Left renal pelvis (tissue), 4 donors: ENCODE measurements around the gene PNMA8C. TPM values are rescaled to one million over a fixed set of nuclear protein-coding genes. Genes with fewer than 3 reads are reported as not detected.

Experiments
- DNase-seq, 4 donors: peaks; one replicate each; pipeline ENCODE4 v3.0.0-alpha.2; 2013; ENCODE audit warnings: low read depth in 4 of 4, low spot score in 3 of 4
- polyA plus RNA-seq, 4 donors: library from polyadenylated mRNA; unstranded; fragments of 120-200 nt; gene quantifications; one replicate each; pipeline ENCODE4 v1.2.1, GENCODE V29; 2013; ENCODE audit not compliant: insufficient read length in 4 of 4

PNMA8C gene
- 1 to 10 TPM in 1 of 4 donors, under 1 TPM in 3; 0.50 to 6.7 (median 0.73) TPM for polyA plus RNA-seq

DNA sequence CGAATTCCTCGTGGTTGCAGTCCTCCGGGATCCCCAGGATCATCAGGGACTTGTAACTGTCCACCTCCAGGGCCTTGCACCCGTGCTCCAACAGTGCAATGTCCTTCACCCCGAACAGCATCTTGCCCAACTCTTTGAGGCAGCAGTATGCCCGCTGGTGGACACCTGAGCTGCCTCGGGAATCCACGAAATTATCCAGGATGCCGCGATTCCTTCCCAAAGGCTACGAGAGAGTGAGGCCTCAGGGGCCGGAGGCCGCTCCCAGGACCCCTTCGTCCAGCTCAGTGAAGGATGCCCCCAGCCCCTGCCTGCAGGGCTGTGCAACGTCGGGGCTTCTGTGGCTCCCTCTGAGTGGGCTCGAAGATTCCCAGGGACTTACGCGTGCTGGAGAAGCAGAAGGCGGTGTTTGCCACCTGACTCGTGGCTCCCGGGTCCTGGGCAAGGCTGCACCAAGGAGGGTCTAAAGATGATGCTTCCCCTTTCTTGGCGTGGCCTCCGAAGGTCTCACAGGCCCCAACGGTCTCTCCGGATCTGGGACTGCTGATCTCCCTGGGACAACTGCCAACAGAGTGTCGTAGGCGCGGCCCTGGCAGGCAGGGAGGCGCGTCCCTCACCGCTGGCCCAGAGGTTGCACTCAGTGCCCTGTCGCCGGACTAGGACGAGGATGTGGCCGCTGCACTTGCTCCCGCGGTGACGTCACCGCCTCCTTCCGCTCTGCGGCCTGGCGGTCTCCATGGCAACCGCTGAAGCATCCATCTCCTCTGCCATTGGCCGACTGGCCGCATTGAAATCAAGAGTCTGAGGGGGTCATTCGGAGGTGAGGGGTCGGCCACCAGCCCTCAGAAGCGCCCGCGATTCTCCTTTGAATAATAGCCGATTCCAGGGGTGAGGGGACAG, at the start of gene PNMA8C:
Gene PNMA8C (minus strand): TSS at position 698 of the 897 bp plus-strand sequence. CDS start 577 bp downstream, at position 121.
- DNase-seq, result no peak

DNA sequence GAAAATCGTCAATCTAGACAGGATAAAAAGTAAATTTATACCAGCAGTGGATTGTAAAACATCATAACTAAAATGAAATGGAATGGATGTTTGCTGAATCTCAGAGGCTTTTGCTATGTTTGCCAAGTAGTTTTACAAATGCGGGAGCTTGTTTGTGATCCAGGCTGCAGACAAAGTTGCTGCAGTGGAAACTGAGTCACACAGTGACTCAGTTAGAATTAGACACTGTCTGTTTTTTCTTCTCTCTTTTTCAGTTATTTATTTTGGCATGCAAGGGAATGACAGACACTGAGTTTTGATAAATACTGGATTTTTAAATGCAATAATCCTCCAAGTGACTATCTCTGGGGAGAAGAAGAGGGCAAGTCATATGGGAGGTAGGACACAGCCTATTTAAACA, 47.2 kb upstream of the PNMA8C start:
- DNase-seq, result no peak

DNA sequence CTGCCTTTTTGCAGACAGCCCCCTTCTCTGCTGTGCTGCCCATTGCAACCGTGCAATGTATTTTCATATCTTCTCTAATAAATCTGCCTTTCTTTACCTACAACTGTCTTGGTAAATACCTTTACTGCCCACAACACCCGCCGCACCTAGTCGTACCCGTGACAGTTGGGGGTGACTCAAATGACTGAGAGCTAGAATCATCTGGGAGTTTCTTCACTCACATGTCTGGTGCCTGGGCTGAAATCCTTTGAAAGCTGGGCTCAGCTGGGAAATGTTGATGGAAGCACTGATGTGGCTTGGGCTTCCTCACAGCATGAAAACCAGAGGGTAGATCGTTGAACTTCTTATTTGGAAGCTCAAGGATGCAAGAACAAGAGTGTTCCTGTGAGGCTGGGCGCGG, 45.5 kb upstream of the PNMA8C start:
- no peak for DNase-seq

DNA sequence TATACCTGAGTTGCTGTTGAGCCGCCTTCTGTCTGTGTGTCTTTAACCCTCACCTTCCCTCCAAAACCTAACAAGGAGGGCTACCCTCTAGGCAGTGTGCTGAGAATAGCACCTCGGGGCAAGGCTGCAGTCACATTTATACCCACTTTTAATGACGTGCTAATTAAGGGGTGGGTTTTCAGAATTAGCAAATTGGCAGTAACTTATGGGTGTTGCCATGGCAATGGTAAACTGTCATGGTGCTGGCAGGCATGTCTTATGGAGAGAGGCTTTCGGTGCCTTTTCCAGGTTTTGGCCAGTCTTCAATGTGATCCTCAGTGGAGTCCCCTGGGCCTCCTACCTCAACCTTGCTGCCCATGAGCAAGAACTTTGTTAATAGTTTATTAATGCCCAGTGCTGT, 43.9 kb upstream of the PNMA8C start:
- DNase-seq, result no peak

DNA sequence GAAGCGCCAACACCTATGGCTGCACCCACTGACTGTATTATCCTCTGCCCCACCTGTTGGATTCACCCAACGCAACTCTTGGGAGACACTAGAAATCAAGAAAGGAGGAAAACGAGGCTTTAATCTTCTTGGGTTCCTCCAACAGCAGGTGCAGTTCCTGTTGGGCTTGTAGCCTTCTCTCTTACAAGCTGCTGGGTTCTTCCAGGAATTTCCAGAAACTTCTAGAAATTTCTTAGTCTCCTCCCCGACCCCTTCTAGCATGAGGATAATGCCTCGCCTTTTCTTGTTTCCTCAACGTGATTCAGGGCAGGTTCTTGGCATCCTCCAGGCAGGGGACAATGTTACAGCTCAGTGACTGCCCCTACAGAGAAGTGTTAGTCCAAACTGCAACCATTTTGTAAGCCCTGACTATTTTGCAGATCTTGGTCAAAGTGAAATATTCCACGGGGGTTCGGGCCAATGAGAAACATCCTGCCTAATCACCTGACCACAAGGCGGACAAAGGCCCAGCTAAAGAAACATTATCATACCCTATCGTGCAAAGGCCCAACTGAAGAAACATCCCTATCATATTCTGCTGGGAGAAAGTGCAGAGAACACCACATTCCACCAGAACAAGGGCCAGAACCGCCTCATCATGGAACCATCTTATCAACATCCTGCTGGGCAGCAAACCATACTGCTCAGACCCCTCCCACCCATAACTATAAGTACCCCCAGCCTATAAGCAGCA, 43.2 kb upstream of the PNMA8C start:
- no peak for DNase-seq

DNA sequence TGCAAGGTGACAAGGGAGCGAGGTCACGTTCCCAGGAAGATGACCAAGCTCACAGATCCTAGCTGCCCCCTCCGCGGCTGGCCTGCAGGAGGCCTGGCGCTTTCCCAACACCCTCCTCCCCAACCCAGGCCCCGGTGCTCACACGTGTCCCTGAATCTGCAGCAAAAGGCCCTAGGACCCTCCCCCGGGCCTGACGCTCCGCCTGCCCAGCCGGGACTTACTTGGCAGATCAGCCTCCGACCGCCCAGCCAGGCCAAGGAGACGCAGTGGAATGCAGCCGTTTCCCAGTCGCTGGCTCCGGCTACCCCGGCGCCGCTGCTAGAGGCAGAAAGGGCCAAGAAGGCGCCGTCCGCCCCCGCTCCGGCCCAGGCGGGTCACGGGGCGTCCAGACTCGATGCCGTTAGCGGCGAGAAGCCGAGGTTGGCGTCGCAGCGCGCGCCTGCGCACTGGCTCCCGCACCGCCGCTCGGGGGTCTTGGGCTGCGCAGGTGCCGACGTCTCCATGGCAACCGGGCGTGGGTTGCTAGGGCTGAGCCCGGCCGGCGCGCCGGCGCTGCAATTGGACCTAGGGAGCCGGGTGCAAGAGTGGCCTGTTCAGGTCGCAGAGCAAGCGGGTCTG, 42.5 kb upstream of the PNMA8C start, which contains the start of gene PNMA8A:
Gene PNMA8A (minus strand): TSS at position 448 of the 618 bp plus-strand sequence. CDS start 528 bp downstream, outside the sequence.
- peak; percentile 79 to 91 (median 85) for DNase-seq

DNA sequence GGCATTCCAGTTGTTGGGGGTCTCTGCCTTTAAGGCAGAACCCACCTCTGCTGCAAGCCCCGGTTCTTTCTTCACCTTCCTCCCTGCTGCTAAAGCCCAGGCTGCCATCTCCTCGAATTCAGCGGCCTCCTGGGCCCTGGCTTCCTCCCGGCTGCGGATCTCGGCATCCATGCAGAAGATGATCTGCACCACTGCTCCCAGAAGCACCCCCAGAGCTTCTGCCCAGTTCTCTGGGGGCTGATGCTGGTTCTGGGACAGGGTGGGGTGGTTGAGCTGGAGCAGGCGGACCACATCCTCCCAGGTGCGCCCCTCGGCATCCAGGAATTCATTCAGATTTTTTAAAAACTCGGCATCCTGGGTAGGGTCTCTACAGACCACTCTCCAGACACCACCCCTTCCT, 41.6 kb upstream of the PNMA8C start:
- DNase-seq, result no peak

DNA sequence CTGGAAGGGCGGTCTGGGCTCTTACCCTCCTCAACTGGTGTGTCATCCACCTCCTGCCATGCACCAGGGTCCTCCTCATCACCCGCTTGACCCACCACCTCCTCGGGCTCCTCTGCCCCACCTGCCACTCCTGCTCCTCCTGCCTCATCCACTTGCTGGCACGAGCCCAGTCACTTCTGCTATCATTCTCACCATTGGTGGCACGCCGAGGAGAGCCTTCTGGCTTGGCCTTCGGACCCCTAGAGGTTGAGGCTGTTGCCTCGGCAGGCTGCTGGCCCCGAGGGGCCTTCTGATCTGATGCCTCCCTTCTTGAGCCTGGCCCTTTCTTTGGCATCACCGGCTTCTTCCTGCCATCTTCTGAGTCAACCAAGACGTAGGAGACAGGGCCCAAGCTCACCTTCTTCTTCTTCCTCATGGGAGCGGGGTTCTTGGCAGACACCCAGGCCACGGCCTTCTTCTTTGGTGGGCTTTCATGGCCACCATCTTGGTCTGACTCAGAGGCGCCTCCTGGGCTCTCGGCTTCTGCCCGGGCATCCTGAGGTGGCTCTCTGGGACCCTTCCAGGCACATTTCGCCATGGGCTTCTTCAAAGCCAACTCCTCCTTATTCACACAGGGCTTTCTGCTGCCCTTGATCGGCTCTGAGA, 40.9 kb upstream of the PNMA8C start:
- DNase-seq, result no peak

DNA sequence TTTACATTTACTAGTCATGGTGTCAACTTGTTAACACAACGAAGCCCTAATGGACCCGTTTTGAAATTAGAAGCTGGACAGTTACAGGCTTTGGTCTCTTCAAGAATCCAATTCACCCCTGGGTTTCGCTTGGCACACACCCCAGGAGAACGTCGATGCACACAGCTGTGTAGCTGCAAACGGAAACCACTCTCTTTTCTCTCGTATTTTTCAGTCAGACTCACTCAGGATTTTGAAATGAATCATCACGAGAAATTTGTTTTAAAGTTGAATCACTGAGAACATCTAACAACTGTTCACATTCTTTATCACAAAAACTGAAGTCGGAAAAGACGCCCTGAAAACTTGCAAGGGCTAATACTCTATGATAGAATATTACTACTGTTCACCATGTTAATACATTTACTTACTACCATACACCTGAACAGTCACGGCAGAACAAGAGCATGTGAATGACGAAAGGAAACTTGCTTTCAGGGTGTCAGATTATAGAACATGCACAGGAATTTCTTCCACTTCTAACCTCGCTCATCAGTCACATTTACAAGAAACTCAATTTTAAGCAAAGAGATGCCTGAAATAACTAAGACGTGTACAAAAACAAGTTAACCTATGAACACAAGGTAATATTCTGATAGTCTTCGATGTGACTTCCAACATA, 37.9 kb upstream of the PNMA8C start:
- no peak for DNase-seq

DNA sequence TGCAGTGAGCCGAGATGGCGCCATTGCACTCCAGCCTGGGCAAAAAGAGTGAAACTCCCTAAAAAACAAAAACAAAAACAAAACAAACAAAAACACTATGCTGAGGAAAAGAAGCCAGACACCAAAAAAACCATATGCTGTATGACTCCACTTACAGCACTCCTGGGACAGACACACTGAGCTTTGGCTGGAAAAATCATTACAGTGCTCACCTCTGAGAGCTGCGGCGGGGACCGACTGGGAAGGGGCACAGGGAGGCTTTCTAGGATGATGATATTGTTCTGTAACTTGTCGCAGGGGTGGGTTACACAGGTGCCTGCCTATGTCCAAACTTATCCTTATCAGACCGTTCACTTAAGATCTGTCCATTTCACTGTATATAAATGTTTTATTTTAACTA, 34.8 kb upstream of the PNMA8C start:
- DNase-seq, result no peak

DNA sequence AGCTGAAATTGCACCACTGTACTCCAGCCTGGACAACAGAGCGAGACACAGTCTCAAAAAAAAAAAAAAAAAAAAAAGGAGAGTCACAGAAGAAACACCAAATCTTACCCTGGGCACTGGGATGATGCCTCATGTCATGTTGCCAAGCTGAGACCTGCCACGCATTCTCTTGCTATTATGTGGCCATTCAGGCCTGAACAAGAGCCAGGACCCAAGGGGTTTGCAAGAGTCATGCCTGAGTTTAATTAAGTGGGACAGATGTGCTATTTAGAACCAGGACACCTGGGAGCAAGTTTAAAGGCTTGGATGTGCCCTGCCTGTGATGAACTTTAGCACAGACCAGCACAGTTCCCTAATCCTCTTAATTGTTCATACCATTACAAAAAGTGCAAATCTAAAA, 32.8 kb upstream of the PNMA8C start:
- no peak for DNase-seq

DNA sequence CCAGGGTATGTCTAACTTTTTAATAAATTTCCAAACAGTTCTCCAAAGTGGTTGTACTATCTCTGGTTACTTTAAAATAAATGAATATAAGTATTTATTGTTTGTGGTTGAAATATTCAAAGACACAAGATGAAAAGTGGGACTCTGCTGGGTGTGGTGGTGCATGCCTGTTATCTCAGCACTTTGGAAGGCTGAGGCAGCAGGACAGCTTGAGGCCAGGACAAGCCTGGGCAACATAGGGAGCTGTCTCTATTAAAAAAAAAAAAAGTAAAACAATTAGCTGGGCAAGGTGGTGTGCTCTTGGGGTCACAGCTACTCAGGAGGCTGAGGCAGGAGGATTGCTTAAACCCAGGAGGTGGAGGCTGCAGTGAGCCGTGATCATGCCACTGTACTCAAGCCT, 32.2 kb upstream of the PNMA8C start:
- no peak for DNase-seq

DNA sequence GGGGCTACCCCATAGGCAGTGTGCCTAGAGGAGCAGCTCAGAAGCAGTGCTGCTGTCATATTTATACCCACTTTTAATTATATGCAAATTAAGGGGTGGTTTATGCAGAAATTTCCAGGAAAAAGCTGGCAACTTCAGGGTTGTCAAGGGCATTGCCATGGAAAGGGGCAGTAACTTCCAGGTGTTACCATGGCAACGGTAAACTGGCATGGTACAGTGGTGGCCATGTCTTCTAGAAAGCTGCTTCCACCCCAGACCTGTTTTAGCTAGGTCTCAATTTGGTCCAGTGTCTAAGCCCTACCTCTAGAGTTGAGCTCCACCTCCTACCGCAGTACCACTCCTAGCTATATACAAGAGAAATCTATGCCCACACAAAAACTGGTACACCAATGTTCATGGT, 31.3 kb upstream of the PNMA8C start:
- no peak for DNase-seq

DNA sequence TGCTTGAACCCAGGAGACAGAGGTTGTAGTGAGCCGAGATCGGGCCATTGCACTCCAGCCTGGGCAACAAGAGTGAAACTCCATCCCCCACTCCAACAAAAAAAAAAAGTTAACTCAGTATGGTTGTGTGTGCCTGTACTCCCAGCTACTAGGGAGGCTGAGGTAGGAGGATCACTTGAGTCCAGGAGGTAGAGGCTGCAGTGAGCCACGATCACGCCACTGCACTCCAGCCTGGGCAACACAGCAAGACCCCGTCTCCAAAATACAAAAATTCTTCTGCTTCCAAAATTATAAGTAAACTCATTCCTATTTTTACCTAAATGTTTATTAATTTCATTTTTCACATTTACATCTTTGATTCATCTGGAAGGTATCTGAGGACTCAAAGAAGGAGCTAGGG, 28.2 kb upstream of the PNMA8C start:
- no peak for DNase-seq

DNA sequence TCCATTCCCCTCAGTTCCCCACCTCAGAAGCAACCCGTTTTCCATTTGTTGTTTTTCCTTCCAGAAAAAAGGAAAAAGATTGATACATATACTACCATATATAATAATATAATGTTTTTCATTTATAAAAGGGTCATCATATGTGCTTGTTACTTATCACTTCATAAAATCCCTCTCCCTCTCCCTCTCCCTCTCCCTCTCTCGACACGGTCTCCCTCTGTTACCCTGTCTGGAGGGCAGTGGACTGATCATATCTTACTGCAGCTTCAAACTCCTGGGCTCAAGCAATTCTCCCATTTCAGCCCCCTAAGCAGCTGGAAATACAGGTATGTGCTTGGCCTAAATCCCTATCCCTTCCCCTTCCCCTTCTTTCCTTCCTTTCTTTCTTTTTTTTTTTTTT, 25.5 kb upstream of the PNMA8C start:
- no peak for DNase-seq

DNA sequence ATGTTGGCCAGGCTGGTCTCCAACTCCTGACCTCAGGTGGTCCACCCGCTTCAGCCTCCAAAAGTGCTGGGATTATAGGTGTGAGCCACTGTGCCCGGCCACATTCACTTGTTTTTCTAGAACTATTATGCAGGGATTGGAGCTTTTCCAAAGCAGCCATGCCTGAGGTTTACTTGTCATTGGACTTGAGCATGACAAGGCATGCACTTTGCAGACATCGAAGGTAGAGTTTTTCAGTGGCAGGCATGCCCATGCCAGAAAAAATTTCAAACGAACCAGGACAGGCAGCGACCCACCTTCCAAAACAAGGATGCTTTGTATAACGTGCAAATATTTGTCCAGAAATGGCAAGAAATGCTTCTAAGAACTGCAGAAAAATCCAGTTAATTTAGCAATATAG, 24.9 kb upstream of the PNMA8C start:
- no peak for DNase-seq

DNA sequence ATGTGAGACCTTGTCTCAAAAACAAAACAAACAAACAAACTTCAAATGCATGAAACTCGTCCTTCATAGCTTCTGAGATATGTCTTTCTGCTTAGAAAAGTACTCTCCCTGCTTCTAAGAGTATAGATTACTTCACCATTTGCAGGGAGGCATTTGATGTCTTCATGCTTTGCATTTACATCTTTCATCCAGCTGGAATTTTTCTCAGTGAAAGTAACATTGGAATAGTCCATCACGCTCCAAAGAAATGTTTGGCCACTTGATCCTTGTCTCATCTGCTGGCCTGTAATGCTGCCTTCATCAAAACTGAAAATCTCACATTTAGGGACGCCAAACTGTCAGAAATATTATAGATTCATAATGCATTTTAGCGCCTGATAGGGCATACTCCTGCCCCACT, 23.4 kb upstream of the PNMA8C start:
- DNase-seq, result no peak

DNA sequence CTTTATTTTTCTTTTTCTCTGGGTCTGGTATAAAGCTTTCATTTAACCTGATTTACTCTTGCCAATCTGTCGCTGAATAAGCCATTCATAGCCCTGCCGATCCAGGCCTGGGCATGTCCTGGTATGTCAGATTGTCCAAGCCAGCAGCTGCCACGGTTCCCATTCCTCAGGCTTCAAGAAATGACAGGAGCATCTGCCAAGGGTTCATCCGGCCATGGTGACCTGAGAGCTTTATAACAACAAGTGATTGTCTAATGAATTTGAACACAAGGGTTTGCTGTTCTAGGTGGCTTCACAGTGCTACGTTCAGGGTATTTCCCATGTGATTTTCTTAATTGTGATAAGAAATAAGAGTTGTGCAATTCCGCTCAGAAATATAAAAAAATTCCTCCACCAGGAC, 22.6 kb upstream of the PNMA8C start:
- DNase-seq, result no peak

DNA sequence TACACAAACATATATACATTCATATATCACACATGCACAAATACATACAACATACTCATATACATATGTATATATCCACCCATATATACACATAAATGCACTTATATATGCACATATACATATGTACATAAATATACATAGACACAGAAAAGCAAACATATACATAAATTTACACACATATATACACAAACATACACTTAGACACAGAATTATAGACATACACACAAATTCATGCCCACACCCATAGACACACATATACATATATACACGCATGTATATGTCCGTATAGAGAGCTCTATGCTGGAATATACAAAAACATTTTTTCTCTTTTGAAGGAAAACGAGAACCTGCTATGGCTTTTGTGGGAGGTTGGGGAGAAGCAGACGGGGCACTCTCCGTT, 22.0 kb upstream of the PNMA8C start:
- no peak for DNase-seq

DNA sequence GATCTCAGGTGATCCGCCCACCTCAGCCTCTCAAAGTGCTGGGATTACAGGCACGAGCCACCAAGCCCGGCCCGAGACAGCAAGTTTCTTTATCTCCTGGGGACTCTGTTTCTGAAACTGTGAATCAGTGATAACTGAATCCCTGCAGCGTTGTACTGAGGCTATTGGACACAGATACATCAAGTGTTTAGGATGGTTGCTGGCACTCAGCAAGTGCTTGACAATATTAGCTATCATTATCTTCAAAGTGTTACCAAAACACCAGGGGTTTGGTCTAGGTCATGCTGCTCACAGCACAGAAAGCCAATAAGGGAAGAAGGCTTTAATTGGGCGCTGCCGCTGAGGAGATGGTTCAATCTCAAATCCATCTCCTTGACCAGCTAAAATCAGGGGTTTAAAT, 20.5 kb upstream of the PNMA8C start:
- DNase-seq, result no peak
